HG02970 (cell line): Measurements from ENCODE around the gene HTR2C.
"Not testable (repeated sequence)": the region's sequence is repeated elsewhere in the genome, so short reads cannot be mapped to it uniquely, and the experiment has no call there.

Experiments
- ATAC-seq: cut with Tn5 transposase; IDR thresholded peaks from one replicate; pipeline ENCODE4 v1.9.1; 2021; ENCODE audit warnings: mild to moderate bottlenecking, moderate library complexity, moderate number of reproducible peaks; ENCODE audit not compliant: unreplicated experiment, low FRiP score

Gene HTR2C

GRCh38 chrX:114583646-114584374 is at the start of gene HTR2C:
HTR2C (plus strand) TSS chrX:114584086; CDS start chrX:114726937, 142,851 bp downstream.
- no peak for ATAC-seq

GRCh38 chrX:114580336-114580735 is 3.5 kb upstream of the HTR2C start:
- no peak for ATAC-seq

GRCh38 chrX:114581528-114582263 is 2.2 kb upstream of the HTR2C start:
- ATAC-seq, result no peak

- no peak for ATAC-seq
Measured at GRCh38 chrX:114582264-114582632, 1.6 kb upstream of the HTR2C start.

- no peak for ATAC-seq
Measured at GRCh38 chrX:114582698-114583395, 1.0 kb upstream of the HTR2C start.

GRCh38 chrX:114584375-114584943 is 573 bp downstream of the HTR2C start:
- ATAC-seq, result no peak

GRCh38 chrX:114584983-114585842 is 1.3 kb downstream of the HTR2C start:
- no peak for ATAC-seq

- ATAC-seq, result no peak
Measured at GRCh38 chrX:114591121-114591520, 7.2 kb downstream of the HTR2C start.

GRCh38 chrX:114599305-114599704 is 15.4 kb downstream of the HTR2C start:
- ATAC-seq, result no peak

- no peak for ATAC-seq
Measured at GRCh38 chrX:114599911-114600310, 16.0 kb downstream of the HTR2C start.

- ATAC-seq, result not testable (repeated sequence)
Measured at GRCh38 chrX:114606619-114607018, 22.7 kb downstream of the HTR2C start.

GRCh38 chrX:114611018-114611619 is 27.2 kb downstream of the HTR2C start:
- ATAC-seq, result peak; percentile 78

- ATAC-seq, result no peak
Measured at GRCh38 chrX:114615765-114616164, 31.9 kb downstream of the HTR2C start.

GRCh38 chrX:114619874-114620273 is 36.0 kb downstream of the HTR2C start:
- no peak for ATAC-seq

- no peak for ATAC-seq
Measured at GRCh38 chrX:114626323-114626722, 42.4 kb downstream of the HTR2C start.

- no peak for ATAC-seq
Measured at GRCh38 chrX:114635986-114636385, 52.1 kb downstream of the HTR2C start.

- ATAC-seq, result no peak
Measured at GRCh38 chrX:114650351-114650750, 66.5 kb downstream of the HTR2C start.

GRCh38 chrX:114675365-114675764 is 91.5 kb downstream of the HTR2C start:
- ATAC-seq, result no peak

GRCh38 chrX:114700533-114700932 is 116.6 kb downstream of the HTR2C start:
- ATAC-seq, result not testable (repeated sequence)

- ATAC-seq, result no peak
Measured at GRCh38 chrX:114709406-114709805, 125.5 kb downstream of the HTR2C start.
